ENCODE measurements around the gene NRXN3.

The NRXN3 gene

DNA sequence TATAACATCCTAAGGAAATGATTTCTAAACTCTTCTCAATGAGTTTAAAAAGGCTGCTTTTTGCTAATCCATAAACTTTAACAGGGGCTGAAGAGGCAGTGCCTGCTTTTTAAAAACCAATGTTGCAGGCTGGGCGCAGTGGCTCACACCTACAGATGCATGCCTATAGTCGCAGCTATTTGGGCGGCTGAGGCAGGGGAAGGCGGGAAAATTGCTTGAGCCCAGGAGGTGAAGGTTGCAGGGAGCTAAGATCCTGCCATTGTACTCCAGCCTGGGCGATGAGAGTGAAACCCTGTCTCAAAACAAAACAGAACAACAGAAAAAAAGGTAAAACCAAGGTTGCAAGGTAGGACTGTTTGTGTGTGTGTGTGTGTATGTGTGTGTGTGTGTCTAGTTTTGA, 1509.9 kb downstream of the NRXN3 start:
- DNase-seq: no peak

DNA sequence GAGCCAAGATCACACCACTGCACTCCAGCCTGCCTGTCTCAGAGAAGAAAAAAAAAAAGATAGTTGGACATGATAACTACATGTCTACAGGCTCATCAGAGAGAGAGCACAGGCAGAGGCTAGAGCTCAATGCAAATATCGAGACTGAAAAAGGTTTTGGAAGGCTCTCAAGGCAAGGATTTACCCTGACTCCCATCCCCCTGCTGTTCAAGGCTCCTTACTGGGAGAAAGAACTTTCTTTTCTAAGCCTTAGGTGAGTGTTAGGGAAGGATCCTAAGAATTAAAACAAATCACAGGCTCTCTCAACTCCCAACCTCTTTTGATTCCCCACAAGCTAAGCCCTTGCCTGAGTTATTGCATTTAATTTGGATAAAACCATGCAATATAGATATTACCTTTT, 1516.0 kb downstream of the NRXN3 start:
- DNase-seq: no peak

DNA sequence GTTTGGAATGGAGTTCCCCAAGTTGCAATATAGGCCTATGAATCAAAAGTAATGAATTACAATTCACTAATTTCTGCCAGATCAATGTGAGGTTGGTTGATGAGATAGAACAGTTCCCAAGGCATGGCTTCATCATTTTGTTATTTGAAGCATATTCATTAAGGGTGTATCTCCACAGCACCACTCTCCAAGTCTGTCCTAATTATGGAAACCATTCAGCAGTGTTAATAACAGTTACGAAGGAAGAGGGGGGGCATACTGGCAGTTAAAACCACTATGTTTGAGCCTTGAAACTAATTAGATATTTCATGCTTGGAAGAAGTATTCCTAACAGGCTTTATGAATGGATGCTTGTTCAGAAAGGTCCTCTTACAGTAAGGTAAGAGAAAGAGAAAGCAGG, 1520.8 kb downstream of the NRXN3 start:
- DNase-seq: no peak

DNA sequence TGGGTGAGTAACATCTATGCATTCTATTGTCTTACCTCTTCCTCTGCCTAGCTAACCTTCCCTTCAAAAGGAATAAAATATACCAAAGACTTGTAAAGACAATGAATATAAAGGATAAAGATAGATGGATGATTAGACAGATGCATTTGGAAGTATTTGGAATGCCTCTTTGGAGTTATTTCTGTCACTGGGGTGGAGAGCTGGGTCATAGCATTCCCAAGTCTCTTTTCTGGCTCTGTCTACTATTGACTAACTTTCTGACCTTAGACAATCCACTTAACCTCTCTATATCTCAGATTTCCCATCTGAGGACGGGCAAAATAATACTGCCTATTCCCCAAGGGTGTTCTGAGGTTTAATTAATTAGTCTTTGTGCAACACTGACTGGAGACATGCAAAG, 1523.8 kb downstream of the NRXN3 start:
- DNase-seq: no peak

DNA sequence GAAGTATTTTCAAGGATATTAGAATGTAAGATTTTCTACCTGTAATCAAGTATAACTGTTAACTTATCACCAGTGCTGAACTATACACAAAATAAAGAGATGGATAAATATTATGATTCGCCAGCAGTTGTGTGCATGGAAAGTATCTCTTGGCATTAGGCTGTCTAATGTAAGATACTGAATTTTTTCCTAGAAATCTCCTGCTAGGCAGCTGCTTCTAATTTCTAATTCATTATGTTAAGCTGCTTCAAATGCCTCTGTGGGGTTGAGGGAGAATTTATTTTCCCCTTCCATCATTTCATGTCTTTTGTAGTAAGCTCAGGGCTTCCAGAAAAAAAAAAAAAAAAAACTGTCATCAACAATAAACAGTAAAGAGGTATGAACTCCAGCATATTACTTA, 1525.1 kb downstream of the NRXN3 start:
- no peak for DNase-seq

DNA sequence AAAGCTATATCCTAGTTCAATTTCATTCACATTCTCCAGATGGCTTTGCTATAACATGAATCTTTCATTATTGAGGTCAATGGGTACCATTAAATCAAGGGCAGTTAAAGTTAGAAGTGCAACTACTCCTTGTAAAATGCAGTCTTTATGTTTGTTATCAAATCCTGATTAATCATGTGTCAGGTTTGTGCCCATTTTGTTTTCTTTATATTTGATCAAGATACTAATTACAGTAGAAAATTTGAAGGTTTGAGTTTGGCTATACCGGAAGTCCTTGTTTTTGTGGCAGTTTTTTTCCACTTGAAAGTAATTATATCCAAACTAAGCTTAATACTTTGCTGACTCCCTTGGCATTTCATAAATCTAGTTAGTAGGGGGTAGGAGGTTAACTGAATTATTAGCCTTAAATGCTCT, 1528.1 kb downstream of the NRXN3 start:
- no peak for DNase-seq

DNA sequence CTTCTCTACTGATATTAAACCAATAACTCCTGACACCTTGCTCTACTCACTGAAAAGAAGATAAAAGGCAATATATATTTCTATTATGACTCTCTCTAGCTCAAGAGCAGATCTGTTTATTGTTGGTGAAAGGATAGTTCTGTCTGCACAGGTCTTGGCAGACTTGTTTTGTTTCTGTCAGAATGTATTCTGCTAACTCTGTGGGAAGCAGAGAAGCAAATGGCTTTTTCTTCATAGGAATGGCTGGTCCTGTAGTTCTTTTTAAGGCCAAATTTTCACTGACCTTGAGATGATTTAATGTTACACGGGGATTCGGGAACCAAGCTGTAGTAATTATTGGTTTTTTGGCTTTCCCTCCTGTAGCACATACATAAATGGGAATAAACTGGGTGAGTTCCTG, 1529.0 kb downstream of the NRXN3 start:
- no peak for DNase-seq

DNA sequence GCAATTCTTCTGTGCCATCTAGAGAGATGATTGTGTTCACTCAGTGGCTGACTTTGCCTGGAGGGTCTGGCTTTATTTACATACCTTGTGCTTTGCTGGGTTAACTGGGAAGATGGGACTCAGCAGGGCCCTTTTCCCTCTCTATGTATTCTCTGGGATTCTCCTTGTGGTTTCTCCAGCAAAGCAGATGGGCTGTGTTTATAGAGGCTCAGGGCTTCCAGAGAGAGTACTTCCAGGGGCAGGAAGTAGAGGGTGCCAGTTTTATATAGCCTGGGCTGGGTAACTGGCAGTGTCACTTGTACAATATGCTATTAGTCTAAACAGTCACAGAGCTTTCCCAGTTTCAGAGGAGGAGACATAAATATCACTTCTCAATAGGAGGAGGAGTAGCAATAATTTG, 1531.2 kb downstream of the NRXN3 start:
- no peak for DNase-seq

DNA sequence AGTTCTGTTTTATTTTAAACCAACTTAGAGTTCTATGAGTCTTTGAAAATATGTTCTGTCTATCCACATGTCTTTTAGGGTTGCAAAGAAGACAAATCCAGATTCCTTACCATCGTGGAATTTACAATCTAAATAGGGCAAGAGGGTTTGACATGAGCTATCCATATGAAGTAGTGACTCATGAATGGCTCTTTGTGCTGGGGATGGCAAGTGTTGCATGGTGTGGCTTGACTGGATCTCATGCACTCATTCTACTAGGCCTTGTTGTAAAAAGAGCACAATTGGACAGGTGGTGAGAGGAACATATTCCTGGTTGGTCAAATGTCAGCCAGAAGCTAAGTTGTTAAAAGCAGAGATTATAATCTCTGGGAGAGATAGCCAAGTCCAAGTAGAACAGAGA, 1532.0 kb downstream of the NRXN3 start:
- no peak for DNase-seq

DNA sequence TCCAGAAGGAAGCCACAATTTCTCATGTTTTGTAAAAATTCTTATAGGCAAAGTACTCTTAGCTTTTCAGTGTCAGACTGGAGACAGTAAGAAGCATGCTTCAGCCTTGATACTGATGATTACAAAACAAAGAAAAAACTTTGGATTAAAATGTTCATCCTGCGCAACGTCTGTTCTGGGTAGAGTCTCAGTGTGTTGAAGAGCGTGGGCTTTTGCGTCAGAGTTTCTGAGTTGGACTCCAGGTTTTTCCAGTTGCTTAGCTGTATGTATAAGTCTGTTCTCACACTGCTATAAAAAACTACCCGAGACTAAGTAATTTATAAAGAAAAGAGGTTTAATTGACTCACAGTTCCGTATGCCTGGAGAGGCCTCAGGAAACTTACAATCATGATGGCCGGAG, 1533.0 kb downstream of the NRXN3 start:
- no peak for DNase-seq

DNA sequence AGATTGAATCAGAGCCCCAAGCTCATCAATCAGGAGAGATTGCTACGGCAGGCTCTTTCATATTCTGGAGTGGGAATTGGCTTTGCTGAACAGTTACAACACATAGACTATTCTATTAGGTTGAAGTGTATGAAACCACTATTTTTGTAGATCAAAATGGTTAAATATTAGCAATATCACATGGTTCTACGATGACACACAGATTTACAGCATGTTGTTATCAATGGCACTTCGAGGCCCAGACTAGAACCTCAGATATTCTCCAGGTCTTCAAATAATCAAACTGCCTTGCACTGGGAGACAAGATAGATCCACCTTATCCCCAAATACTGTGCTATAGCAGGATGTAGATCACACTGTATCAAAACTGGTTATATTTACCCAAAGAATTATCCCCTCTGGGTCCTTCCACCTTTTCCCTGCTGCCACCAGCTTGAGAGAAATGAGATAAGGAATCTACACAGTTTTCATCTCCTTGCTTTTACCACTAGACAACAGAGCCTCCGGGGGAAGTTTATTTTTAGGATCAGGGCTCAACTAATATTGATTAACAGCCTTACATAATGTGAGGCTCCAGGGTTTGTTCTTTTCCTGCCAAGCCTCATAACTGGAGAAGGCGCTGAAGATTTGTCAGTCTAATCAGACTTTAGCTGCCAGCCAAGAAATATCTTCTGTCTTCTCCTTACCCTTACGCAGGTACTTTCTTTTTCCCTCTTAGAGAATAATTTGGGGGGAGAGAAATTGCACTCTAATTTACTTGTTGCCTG, 1534.1 kb downstream of the NRXN3 start:
- no peak for DNase-seq

DNA sequence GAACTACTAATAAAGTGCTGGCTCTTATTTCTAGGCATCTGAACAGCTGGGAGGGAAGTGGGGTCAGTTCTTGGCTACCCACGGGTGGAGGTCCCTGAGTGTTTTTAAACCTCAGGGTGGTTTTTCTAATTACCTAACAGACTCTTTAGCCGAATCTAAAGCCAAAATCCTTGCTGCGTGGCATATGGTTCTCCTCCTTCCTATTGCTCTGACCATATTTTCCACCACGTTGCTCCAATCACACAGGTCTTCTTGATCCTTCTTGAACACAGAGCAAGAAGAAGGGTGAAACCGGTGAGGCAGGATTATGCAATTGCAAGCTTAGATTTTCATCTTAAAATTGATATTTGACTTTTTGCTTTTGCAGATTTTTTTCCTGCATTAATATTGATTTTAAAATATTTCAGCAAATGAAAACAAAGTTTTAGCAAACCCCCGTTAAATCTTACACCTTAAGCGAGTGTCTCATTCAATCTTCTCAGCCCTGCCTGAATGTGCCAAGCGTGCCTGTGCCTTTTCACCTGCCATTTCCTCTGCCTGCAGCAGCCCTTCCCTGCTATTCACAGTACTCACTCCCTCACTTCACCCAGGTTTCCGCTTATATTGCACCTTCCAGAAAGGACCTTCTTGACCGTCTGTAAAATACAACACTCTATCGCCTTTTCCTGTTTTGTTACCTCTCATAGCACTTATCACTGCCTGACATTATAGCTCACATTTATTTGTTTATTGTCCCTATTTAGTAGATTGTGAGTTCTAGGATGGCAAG, 1535.1 kb downstream of the NRXN3 start:
- DNase-seq: no peak

DNA sequence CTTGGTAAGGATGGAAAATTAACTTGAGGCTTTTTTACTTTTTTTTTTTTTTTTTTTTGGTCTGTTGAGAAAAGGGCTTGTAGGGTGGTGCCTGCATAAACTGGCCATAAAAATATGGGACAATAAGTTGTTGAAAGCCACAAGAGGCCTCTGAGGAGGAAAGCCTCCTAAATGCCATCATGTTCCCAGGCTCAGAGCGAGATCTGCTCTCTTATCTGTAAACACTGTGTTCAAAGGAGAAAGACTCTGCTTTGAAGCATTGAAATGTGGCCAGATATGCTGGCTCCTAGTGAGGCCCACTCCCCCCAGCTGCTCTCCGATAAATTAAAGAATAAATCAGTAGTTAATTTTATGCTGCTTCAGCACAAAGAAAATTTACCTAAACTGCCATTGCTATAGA, 1536.2 kb downstream of the NRXN3 start:
- no peak for DNase-seq

DNA sequence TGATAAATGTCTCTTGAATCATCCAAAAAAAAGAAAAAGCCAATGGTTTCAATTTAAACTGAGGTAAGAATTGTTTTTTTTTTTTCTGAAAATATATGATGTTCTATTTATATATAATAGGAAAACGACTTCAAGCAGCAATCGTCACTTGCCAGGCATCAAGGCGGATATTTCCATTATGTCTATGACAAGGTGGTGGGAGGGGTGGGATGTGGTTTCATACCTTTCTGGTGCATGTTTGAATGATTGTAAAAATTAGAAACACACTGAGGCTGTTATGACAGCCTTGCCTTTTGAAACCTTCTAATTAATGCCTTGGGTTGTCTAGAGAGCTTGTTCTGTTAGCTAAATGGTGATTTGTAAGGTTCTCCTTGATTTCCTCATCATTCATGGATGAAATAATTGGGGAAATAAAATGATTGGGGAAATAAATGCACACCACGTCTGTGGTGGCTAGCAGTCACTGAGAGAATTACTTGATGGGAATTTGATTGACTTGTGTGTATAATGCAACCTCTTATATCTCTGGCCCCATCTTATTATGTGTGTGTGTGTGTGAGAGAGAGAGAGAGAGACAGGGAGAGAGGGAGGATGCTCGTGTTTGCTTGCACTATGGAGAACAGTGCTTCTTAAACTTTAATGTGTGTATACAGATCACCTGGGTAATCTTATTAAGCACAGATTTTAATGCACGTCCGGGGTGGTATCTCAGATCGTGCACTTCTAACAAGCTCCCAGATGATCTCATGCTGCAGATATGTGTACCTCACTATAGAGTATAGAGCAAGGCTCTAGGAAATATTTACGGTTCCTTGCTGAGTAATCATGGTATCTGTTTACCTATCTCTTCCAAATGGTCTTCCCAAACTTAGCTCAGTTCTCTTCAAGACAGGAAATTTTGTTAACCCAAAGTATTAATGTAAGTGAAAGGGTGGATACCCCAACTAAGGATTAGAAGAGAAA, 1538.5 kb downstream of the NRXN3 start:
- no peak for DNase-seq

DNA sequence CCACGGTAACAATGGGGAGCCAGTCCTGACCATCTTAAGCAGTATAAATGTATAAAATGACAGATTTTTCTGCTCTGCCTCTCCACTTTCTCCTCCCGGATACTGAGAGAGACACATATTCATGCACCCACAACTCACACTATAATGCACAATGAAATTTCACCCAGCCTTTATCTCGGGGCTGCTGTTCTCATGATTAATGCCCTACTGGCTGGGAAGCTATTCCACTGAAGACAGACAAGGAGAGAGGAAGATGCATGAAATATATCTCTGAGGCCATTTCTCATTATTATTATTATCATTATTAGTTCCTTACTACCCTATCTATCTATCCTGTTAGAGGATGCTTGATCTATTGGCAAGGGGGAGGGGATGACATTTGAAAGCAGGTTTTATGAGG, 1539.4 kb downstream of the NRXN3 start:
- no peak for DNase-seq

DNA sequence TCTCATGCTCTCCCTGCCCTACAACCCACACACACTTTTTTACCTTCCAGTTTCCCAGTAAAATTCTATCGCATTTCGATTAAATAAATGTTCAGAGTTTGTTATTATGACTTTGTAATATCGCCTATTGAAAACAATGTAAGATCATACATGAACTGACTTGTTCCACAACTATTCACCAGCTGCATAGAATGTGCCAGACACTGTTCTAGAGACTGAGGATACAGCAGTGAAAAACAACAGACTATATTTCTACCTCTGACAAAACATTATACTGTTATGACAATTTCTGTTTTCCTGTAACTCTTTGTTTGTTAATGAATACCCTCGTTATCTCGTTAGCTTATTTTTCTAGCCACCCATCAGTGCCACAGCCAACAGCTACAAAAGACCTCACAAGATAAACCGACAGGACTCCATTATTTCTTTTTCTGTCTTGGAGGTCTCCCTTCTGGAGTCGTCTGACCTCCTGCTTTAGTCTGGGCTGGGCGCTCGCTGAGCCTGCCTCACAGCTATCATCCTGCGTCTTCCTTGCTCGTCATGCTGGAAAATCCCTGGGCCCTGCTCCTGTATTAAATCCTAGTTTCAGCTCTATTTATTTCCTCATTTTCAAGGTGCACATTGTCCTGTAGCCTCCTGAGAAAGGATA, 1542.3 kb downstream of the NRXN3 start:
- no peak for DNase-seq

DNA sequence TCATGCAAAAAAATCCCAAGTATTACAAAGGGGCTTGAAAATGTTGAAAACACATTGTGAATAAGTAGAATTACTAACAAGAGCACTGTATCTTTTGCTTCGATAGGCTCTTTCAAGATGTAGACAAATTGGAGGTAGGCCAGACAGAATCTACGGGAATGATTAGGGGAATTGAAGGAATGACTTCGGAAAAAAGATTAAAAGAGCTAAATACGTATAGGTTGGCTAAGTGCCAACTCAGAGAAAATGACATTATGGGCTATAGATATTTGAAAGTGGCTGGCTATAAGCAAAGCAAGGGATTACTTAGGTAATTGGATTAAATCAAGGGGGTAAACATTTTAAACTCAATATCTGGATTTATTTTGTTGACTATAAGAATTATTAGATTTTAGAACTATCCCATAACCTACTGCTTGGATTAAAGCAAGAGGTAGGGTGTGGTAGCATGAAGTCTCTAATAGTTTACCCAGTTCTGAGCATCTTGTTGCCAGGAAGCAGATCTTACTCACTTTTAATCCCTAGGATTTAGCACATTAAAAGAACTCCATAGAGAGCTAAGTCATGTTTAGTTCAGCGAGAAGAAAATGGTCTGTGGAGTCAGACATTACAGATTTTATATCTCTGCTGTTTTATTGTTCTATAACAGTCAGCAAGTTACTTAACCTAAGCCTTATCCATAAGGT, 1551.4 kb downstream of the NRXN3 start:
- no peak for DNase-seq

DNA sequence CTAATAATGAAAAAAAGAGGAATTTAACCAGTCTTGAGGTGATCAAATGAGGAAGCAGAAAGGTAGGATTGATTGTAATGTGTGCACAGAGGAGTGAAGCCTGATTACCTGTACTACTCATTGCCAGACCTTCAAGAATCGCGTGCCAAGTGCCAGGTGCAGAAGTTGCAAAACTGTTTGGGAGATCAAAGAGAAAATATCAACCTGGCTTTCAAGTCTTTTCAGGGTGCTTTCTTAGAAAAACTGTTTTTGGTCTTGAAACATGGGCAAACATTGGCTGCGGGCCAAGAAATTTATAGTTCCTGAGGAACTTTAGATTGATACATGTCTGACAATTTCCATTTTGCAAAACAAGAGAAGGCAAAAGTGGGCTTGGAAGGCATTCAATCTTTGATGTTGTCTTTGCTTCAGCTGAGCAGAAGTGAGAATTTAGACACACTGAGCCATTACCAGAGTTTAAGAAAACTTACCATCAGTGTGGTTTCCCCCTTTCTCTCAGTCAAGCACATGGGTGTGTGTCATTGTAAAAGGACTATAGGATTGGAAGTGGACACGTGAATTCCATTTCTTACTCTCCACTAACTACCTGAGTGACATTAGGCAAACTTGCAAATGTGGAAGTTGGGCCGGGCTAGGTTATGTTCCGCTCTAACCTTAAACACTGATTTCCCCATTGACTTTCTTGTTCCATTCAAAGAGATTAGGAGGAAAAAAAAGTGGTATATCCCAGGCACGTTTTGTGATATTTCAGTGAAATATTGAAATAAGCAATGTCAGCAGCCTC, 1555.0 kb downstream of the NRXN3 start:
- DNase-seq: no peak

DNA sequence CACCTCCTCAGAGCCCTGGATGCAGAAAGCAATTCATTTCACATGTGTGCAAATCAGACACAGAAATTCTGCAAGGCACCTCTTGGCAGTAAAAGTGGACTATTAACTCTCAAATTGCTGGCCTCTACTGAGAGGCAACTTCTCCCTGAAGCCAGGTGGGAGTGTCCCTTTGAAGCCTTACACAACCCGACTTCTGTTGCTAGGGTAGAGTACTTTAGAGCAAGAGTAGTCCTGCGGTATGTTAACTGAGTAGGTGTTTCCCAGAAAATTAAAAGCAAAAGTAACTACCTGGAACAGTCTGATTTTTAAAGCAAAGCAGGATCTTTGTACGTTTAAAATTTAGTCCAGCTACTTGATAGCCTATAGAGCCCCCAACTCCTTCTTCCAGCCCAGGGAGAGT, 1557.7 kb downstream of the NRXN3 start:
- DNase-seq: no peak

DNA sequence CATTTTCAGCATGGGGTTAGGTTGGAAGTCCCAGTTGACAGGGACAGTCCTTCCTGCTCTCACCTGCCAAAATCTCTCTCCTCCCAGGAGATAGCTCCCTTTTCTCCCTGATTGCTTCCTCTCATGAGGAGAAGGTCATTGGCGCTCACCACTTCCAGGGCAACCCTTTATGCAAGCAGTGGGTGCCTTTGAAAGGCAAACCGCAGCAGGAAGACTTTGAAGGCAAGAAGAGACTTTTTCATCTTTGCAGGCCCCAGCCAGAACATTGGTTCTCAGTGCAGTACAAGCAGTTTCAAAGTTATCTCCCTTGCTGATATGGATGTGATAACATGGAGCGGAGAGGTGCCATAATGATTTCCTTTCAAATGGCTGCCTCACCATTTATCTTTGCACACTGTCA, 1558.2 kb downstream of the NRXN3 start:
- DNase-seq: no peak

DNA sequence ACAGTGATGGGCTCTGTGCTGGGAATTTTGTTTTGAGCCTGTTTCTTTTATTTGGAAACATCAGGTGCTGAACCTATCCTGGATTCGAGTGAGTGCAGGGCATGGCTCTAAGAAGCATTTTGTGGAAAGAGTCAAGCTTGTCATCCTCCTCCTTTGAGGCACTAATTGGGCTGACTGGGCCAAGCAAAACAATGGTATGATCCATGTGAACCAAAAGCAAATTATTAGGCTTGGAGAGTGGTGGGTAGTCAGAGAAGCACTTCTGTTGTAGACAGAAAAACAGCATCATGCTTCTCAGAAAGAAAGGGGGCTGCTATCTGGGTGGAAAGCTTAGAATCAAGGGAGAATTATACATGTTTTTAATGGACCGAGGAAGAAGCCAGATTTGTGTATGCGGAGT, 1559.6 kb downstream of the NRXN3 start:
- no peak for DNase-seq
